Measurements from ENCODE around the gene LDHAL6A.
"Not testable (repeated sequence)": the region's sequence is repeated elsewhere in the genome, so short reads cannot be mapped to it uniquely, and the experiment has no call there.

Gene LDHAL6A
- total RNA-seq, result 0 to 0.07 reads per million in 2 donors

- DNase-seq, result peak in 1 of 5 experiments; percentile 37
Measured at GRCh38 chr11:18455686-18456372, at the start of gene LDHAL6A. TSS of gene LDHAL6A (plus strand) at chr11:18455856. CDS start at chr11:18456681, 825 bp downstream.

GRCh38 chr11:18407400-18407799 is 48.3 kb upstream of the LDHAL6A start:
- not testable (repeated sequence) for DNase-seq

GRCh38 chr11:18408558-18409291 is 46.9 kb upstream of the LDHAL6A start:
- DNase-seq, result no peak

- no peak for DNase-seq
Measured at GRCh38 chr11:18416459-18416858, 39.2 kb upstream of the LDHAL6A start.

- DNase-seq, result no peak
Measured at GRCh38 chr11:18419040-18419439, 36.6 kb upstream of the LDHAL6A start.

GRCh38 chr11:18420067-18420466 is 35.6 kb upstream of the LDHAL6A start:
- DNase-seq, result no peak

GRCh38 chr11:18427240-18427639 is 28.4 kb upstream of the LDHAL6A start:
- no peak for DNase-seq

- DNase-seq, result no peak
Measured at GRCh38 chr11:18429332-18429731, 26.3 kb upstream of the LDHAL6A start.

GRCh38 chr11:18438691-18439090 is 17.0 kb upstream of the LDHAL6A start:
- no peak for DNase-seq

- no peak for DNase-seq
Measured at GRCh38 chr11:18449251-18449650, 6.4 kb upstream of the LDHAL6A start.

- no peak for DNase-seq
Measured at GRCh38 chr11:18452927-18453326, 2.7 kb upstream of the LDHAL6A start.

GRCh38 chr11:18457450-18457849 is 1.8 kb downstream of the LDHAL6A start:
- no peak for DNase-seq

- no peak for DNase-seq
Measured at GRCh38 chr11:18459634-18460033, 4.0 kb downstream of the LDHAL6A start.

GRCh38 chr11:18461909-18462308 is 6.3 kb downstream of the LDHAL6A start:
- no peak for DNase-seq

GRCh38 chr11:18463439-18463838 is 7.8 kb downstream of the LDHAL6A start:
- no peak for DNase-seq

- no peak for DNase-seq
Measured at GRCh38 chr11:18466402-18466801, 10.7 kb downstream of the LDHAL6A start.

GRCh38 chr11:18468059-18468458 is 12.4 kb downstream of the LDHAL6A start:
- DNase-seq, result no peak

- DNase-seq, result no peak
Measured at GRCh38 chr11:18468961-18469360, 13.3 kb downstream of the LDHAL6A start.

GRCh38 chr11:18471995-18472394 is 16.3 kb downstream of the LDHAL6A start:
- peak in 1 of 5 experiments; percentile 27 for DNase-seq

- DNase-seq, result no peak
Measured at GRCh38 chr11:18472587-18472986, 16.9 kb downstream of the LDHAL6A start.

- no peak for DNase-seq
Measured at GRCh38 chr11:18479063-18479462, 23.4 kb downstream of the LDHAL6A start.

GRCh38 chr11:18485913-18486528 is 30.4 kb downstream of the LDHAL6A start:
- no peak for DNase-seq

GRCh38 chr11:18490319-18490718 is 34.7 kb downstream of the LDHAL6A start:
- no peak for DNase-seq
